ENCODE results near the gene HHEX.

- TF ChIP-seq CTCF (IDR thresholded peaks at IDR 0.05; ENCODE audit: low read length) (no peak), EZH2phosphoT487 (IDR thresholded peaks at IDR 0.05; ENCODE audit: low read length) (no peak), EZH2 (optimal IDR thresholded peaks at IDR 0.05; ENCODE audit: low read depth, low read length) (no peak)
Observed at GRCh38 chr10:92689663-92690210, at the start of gene HHEX.

All from MM.1S (cell line).